Epidermal melanocyte (primary cell): ENCODE measurements around the gene MCL1.

Experiments
- DNase-seq: peaks from one replicate; pipeline ENCODE4 v3.0.0; 2011; ENCODE audit warnings: low spot score; ENCODE audit not compliant: insufficient read length

MCL1 gene

GRCh38 chr1:150543500-150544143, 35.8 kb downstream of the MCL1 start:
- no peak for DNase-seq

- peak; percentile 41 for DNase-seq
These were observed 41.4 kb downstream of the MCL1 start for GRCh38 chr1:150537732-150538684.

- no peak for DNase-seq
These were observed 42.3 kb downstream of the MCL1 start for GRCh38 chr1:150536836-150537731.

- no peak for DNase-seq
These were observed 43.7 kb downstream of the MCL1 start for GRCh38 chr1:150535511-150536287.

- DNase-seq: no peak
These were observed 45.4 kb downstream of the MCL1 start for GRCh38 chr1:150534002-150534401.

GRCh38 chr1:150532860-150533259, 46.5 kb downstream of the MCL1 start:
- DNase-seq: no peak

- no peak for DNase-seq
These were observed 48.8 kb downstream of the MCL1 start for GRCh38 chr1:150530491-150531159.

GRCh38 chr1:150529017-150529416, 50.4 kb downstream of the MCL1 start:
- no peak for DNase-seq

- DNase-seq: no peak
These were observed 51.2 kb downstream of the MCL1 start for GRCh38 chr1:150528196-150528595.

- no peak for DNase-seq
These were observed 54.1 kb downstream of the MCL1 start for GRCh38 chr1:150525348-150525747.
